Ramos (cell line): ENCODE measurements around the gene APP.

Experiments
- in situ Hi-C: fragments of 300-500 bp; cut with MboI; formaldehyde crosslinking; loops from one replicate; pipeline ENCODE4 v1.14.3; 2022; ENCODE audit warnings: low sequenced_read_pairs; ENCODE audit not compliant: unreplicated experiment

APP gene

GRCh38 chr21:25891596-25891995 lies 279.0 kb downstream of the APP start:
- in situ Hi-C loops, result no loop called here

- in situ Hi-C loops, result no loop called here
Observed at GRCh38 chr21:25890001-25890400, 280.6 kb downstream of the APP start.

DNA sequence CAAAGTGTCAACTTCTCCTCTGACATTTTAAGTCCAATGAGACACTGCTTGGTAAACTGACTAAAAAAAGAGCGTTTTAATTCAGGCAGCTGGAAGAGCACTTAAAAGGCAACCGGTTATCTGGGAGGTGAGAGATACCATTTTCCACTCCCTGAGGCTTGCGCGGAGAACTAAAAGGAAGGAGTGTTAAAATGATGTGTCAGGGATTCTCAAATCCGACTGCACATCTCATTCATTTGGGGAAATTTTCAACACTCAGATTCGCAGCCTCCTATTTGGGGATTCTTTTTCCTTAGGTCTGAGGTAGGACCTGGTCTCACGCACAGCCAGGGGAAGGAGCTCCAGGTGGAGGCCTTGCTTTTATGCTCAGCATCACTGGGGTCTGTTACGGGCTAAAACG lies 281.9 kb downstream of the APP start:
- in situ Hi-C loops, result loop anchor here (10.0 kb wide), 1 partner anchor 826 kb away; no protein-coding TSS in a partner anchor

GRCh38 chr21:25887646-25888306 lies 282.8 kb downstream of the APP start:
- in situ Hi-C loops, result loop anchor here (10.0 kb wide), 1 partner anchor 827 kb away; no protein-coding TSS in a partner anchor

DNA sequence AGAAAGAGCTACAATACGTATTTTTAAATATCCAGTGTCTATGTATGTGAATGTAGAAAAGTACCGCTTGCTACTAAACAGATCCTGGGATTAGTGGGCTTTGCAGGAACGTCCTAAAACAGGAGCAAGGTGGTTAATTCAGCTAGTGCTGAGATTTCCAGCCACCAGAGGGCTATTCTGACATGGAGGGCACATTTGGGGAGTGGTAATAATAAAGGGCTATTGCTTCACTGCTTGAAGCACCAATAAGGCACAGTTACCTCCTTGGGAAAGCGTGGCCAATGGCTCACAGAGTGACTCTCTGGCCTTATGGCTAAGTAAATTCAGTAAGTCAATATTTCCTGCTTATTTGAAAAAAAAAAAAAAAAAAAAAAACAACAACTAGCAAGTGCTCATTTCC lies 283.4 kb downstream of the APP start:
- in situ Hi-C loops, result loop anchor here (10.0 kb wide), 1 partner anchor 828 kb away; no protein-coding TSS in a partner anchor

DNA sequence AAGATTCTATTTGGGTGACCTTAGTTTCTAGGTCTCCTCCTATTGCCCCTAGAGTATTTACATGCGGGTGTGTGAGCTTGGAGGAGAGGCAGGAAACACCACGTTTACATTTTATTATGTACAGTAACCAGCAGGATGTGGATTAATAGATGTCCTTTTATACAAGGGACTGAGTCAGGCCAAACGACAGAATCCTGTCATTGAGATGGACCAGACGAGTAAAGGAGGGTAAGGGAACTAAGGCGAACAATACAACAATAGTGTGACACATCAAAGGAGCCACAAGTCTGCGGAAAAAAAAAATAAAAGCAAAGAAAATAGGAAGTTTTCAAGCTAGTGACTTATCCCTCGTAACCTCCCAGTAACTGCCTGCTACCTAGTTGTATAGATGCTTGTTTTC lies 284.7 kb downstream of the APP start:
- in situ Hi-C loops, result loop anchor here (10.0 kb wide), 1 partner anchor 829 kb away; no protein-coding TSS in a partner anchor

- in situ Hi-C loops, result loop anchor here (10.0 kb wide), 1 partner anchor 829 kb away; no protein-coding TSS in a partner anchor
Observed at GRCh38 chr21:25885405-25885804, 285.2 kb downstream of the APP start.

GRCh38 chr21:25884311-25884710 lies 286.3 kb downstream of the APP start:
- in situ Hi-C loops, result loop anchor here (10.0 kb wide), 1 partner anchor 830 kb away; no protein-coding TSS in a partner anchor

DNA sequence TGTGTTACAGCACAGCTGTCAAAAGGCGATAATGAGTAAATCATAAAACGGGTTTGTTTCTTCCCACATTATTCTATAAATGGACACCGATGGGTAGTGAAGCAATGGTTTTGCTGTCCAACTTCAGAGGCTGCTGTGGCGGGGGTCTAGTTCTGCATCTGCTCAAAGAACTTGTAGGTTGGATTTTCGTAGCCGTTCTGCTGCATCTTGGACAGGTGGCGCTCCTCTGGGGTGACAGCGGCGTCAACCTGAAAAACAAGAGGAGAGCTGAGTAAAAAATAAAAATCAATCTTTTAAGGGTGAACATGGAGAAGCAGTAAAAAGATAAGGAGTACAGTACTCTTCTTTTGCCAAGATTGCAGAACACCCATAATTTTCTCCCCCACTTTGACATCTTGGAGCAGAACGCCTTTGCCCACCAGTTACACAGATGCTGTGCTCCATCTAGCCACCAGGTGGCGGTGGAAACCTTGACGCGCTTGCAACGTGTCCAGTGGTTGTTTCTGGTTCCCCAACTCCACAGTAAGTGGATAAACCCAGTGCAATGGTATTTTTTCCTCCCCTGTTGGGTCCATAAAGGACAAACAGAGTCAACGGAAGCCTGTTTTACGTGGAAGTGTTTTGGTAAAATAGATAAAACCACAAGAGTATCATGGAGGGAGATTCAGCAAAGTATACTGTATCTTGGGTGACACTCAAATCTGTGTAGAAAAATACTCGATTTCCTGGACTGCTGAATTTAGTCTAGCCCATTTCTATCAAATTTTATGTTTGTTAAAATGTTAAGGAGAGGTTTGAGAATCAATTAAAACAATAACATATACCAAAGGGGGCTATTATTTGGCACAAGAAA lies 288.8 kb downstream of the APP start:
- in situ Hi-C loops, result loop anchor here (10.0 kb wide), 1 partner anchor 833 kb away; no protein-coding TSS in a partner anchor

DNA sequence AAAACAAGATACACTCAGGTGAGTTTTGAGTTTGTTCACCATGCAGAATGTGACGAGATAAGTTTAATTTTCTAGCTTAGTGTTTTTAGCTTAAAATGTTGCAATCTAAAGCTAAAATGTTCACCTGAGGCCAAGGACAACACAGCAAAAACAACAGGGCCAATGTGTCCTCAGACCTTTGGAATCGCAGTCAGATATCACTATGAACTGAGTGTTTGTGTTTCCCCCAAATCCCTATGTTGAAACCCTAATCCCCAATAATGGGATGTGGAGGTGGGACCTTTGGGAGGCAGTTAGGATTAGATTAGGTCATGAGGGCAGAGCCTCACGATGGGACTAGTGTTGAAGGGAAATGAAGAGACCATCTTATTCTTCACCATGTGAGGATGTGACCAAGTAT lies 291.4 kb downstream of the APP start:
- in situ Hi-C loops, result no loop called here

DNA sequence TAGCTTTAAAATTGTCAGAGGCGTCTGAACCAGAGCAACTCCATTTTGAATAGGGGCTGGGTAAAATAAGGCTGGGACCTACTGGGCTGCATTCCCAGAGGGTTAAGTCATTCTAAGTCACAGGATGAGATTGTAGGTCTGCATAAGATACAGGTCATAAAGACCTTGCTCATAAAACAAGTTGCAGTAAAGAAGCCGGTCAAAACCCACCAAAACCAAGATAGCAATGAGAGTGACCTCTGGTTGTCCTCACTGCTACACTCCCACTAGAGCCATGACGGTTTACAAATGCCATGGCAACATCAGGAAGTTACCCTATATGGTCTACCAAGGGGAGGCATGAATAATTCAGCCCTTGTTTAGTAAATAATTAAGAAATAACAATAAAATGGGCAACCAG lies 292.2 kb downstream of the APP start:
- in situ Hi-C loops, result no loop called here

DNA sequence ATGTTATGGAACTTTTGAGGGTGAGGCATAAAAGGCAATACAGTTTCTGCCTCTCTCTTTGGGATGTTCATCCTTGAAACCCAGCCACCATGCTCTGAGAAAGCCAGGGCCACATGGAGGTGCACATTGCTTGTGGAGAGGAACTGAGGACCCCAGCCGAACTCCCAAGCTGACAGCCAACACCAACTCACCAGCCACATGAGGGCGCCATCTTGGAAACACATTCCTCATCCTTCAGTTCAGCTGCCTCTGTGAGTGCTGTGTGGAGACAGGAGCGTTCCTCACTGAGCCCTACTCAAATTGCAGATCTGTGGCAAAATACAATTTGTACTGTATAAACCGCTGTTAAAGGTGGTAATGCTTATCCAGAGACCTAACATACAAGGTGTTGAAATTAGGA lies 298.3 kb downstream of the APP start:
- in situ Hi-C loops, result no loop called here

- in situ Hi-C loops, result no loop called here
Observed at GRCh38 chr21:25871566-25871965, 299.0 kb downstream of the APP start.

DNA sequence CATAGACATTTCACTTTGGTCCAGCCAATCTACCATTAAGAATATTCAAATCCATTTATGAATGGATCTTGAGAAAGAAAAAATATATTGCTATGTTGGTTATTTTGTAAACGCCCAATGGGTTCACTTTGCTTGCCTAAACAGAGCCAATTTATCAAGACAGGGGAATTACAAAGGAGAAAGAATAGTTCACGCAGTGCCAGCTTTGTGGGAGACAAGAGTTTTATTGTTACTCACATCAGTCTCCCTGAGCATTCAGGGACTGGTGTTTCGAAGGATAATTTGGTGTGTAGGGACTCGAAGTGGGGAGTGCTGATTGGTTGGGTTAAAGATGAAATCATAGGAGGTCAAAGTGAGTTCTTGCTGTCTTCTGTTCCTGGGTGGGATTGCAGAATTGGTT lies 300.5 kb downstream of the APP start:
- in situ Hi-C loops, result no loop called here

GRCh38 chr21:25867061-25867460 lies 303.5 kb downstream of the APP start:
- in situ Hi-C loops, result no loop called here

GRCh38 chr21:25863747-25864146 lies 306.8 kb downstream of the APP start:
- in situ Hi-C loops, result no loop called here

DNA sequence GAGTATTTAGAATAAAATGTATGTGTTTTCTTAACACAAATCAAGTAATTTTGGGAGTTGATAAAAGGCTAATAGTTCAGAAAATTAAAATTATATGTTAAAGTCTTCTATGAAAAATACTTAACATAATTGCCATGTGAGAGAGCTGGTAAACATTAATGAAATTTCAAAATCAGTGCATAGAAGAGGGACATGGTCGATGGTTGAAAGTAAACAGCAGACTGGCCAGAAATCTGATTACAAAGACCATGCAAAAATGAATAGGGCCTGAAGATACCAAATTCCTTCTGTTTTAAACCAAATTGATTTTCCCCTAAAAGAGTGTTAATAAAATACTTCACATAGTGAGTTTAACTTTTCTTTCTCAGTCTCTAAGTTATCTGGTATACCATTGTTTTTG lies 307.5 kb downstream of the APP start:
- in situ Hi-C loops, result no loop called here

GRCh38 chr21:25862596-25862995 lies 308.0 kb downstream of the APP start:
- in situ Hi-C loops, result no loop called here

DNA sequence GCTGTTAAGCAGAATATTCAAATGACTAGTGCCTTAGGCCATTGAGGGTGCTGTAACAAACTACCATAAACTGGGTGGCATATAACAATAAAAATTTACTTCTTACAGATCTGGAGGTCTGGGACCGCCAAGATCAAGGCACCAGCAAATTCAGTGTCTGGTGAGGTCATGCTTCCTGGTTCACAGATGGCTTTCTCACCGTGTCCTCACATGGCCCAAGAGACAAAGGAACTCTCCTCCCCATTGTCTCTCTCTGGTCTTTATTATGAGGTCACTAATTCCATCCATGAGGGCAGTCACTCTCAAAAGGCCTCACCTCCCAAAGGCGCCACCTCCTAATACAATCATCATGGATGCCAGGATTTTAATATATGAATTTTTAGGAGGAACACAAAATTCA lies 308.5 kb downstream of the APP start:
- in situ Hi-C loops, result no loop called here

GRCh38 chr21:25859235-25859929 lies 311.2 kb downstream of the APP start:
- in situ Hi-C loops, result no loop called here

DNA sequence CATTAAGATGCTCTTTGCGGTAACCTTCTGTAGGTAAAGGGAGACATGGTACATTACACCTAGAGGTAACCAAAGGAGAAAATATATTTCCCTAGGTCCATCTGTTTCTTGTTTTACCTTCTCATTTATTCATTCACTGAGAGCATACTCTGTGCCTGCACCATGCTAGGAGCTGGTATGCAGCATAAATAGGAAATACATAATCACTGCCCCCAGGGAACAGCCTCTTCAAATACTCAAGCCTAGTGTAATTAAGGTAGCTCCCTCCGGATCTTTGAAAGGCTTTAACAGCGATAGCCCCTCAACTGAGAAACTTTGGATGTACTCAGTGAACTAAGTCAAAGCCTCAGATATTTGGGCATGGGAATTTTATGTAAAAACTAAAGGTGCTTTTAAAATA lies 312.2 kb downstream of the APP start:
- in situ Hi-C loops, result no loop called here
